ENCODE measurements around the gene CKLF.
"Not testable (repeated sequence)": the region's sequence is repeated elsewhere in the genome, so short reads cannot be mapped to it uniquely, and the experiment has no call there.

The CKLF gene

DNA sequence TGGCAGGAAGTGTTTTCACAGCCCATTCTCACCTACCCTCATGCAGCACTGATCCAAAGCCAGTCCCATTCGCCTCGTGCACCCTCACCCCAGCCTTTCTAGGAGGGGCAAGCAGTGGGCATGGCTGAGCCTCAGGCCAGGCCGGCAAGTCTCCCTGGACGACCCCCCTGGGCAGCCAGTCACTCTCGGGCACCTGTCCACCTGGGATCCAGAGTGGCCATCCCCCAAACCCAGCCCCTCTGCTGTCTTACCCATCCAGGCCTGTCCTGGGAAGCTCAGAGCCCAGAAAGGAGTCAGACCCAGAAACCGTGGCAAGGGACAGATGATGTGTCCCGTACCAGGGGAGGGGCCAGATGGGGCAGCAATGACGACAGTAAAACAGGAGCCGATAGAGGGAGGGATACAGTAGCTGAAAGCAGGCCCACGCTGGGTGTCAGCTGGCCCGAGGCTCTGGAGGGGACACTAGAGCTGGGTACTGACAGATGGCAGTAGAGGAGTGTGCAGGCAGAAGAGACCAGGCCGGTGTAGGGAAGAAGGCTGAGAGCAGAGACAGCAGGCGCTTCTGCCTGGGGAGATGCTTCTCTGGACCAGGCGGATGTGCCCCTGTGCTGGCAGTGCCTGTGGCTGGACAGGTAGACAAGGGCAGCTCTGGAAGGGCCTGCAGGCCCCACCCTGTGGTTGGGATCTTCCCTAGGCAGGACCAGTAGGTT, 57.9 kb downstream of the CKLF start:
- peaks cover 49% of the 10 kb centered on the region for H3K4me1 ChIP-seq (ENCODE audit: control insufficient read depth, insufficient read depth, low read depth, low read length)
- H2BK12ac ChIP-seq (ENCODE audit: low read length in 2 of 2): no peak overlapping the region
- no peak overlapping the region for H2BK120ac ChIP-seq (ENCODE audit: low read depth, low read length)
- H3K36me3 ChIP-seq (ENCODE audit: control insufficient read depth in 1 of 2, insufficient read depth in 2 of 2, low read depth in 1 of 2, low read length in 2 of 2): peaks cover 66 to 73% of the 10 kb centered on the region in 2 experiments
- no peak overlapping the region for H2AFZ ChIP-seq (ENCODE audit: low read depth, low read length)
- H2BK5ac ChIP-seq (ENCODE audit: low read depth, low read length, poor library complexity, severe bottlenecking): no peak overlapping the region
- H3K4ac ChIP-seq (ENCODE audit: low read depth in 1 of 2, low read length in 2 of 2): no peak overlapping the region
- H2BK15ac ChIP-seq (ENCODE audit: low read depth, poor library complexity, severe bottlenecking): no peak overlapping the region
- no peak overlapping the region for H3K4me3 ChIP-seq (ENCODE audit: insufficient read depth in 1 of 2, low read depth in 1 of 2, low read length in 2 of 2)
- no peak overlapping the region for H3K4me2 ChIP-seq (ENCODE audit: low read length, poor library complexity, severe bottlenecking)
- no peak overlapping the region for H3K14ac ChIP-seq (ENCODE audit: low read length in 2 of 2)
- H3K79me1 ChIP-seq (replicated peaks; ENCODE audit: low read length, poor library complexity, severe bottlenecking): peaks cover 12% of the 10 kb centered on the region
- H2AK5ac ChIP-seq (ENCODE audit: low read length, severe bottlenecking): peak overlapping the region; percentile 15
- no peak overlapping the region for H3K18ac ChIP-seq (ENCODE audit: low read depth in 1 of 2, low read length in 2 of 2)
- H4K91ac ChIP-seq (ENCODE audit: low read length): peak overlapping the region; percentile 6
- no peaks in the 10 kb centered on the region for H3K9me3 ChIP-seq (ENCODE audit: control insufficient read depth, low read length)
- no peak for DNase-seq
- H3K27ac ChIP-seq (ENCODE audit: low read length, poor library complexity, severe bottlenecking): peak overlapping the region; percentile 13
- H3K23ac ChIP-seq (ENCODE audit: low read length in 2 of 2): no peak overlapping the region
- no peaks in the 10 kb centered on the region for H3K27me3 ChIP-seq (ENCODE audit: control insufficient read depth in 1 of 2, insufficient read depth in 1 of 2, low read length in 2 of 2)
- H4K8ac ChIP-seq (ENCODE audit: low read length): no peak overlapping the region
- H3K9ac ChIP-seq (ENCODE audit: low read length): no peak overlapping the region
- WGBS: 94% methylated on average over 14 of the region's 14 CpGs

DNA sequence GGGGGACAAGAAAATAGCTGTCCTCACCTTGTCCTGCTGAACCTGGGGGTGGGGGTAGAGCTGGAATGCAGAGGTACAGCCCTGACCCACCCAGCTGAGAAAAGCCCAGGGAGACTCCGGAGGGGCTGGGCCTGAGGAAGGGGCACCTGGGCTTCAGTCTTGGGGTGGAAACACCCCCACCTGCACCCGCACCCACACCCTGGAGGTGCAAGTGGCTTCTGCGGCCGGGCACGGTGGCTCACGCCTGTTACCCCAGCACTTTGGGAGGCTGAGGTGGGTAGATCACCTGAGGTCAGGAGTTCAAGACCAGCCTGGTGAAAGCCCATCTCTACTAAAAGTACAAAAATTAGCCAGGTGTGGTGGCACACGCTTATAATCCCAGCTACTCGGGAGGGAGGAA, 59.5 kb downstream of the CKLF start:
- H4K91ac ChIP-seq (ENCODE audit: low read length); H2BK15ac ChIP-seq (ENCODE audit: low read depth, poor library complexity, severe bottlenecking); H2AK5ac ChIP-seq (ENCODE audit: low read length, severe bottlenecking); H3K27me3 ChIP-seq (ENCODE audit: control insufficient read depth in 1 of 2, insufficient read depth in 1 of 2, low read length in 2 of 2); H3K4me2 ChIP-seq (ENCODE audit: low read length, poor library complexity, severe bottlenecking); DNase-seq; H2BK120ac ChIP-seq (ENCODE audit: low read depth, low read length); H3K23ac ChIP-seq (ENCODE audit: low read length in 2 of 2); H3K9me3 ChIP-seq (ENCODE audit: control insufficient read depth, low read length); H3K4me3 ChIP-seq (ENCODE audit: insufficient read depth in 1 of 2, low read depth in 1 of 2, low read length in 2 of 2); H3K14ac ChIP-seq (ENCODE audit: low read length in 2 of 2); H3K18ac ChIP-seq (ENCODE audit: low read depth in 1 of 2, low read length in 2 of 2); H2BK5ac ChIP-seq (ENCODE audit: low read depth, low read length, poor library complexity, severe bottlenecking); H4K8ac ChIP-seq (ENCODE audit: low read length); H3K4ac ChIP-seq (ENCODE audit: low read depth in 1 of 2, low read length in 2 of 2); H2AFZ ChIP-seq (ENCODE audit: low read depth, low read length); H3K27ac ChIP-seq (ENCODE audit: low read length, poor library complexity, severe bottlenecking); H3K9ac ChIP-seq (ENCODE audit: low read length); H2BK12ac ChIP-seq (ENCODE audit: low read length in 2 of 2): not testable (repeated sequence)
- H3K4me1 ChIP-seq (ENCODE audit: control insufficient read depth, insufficient read depth, low read depth, low read length): peaks cover 45% of the 10 kb centered on the region
- WGBS: 100% methylated on average over 4 of the region's 8 CpGs
- H3K79me1 ChIP-seq (replicated peaks; ENCODE audit: low read length, poor library complexity, severe bottlenecking): peaks cover 12% of the 10 kb centered on the region
- peaks cover 66 to 67% of the 10 kb centered on the region in 2 experiments for H3K36me3 ChIP-seq (ENCODE audit: control insufficient read depth in 1 of 2, insufficient read depth in 2 of 2, low read depth in 1 of 2, low read length in 2 of 2)

DNA sequence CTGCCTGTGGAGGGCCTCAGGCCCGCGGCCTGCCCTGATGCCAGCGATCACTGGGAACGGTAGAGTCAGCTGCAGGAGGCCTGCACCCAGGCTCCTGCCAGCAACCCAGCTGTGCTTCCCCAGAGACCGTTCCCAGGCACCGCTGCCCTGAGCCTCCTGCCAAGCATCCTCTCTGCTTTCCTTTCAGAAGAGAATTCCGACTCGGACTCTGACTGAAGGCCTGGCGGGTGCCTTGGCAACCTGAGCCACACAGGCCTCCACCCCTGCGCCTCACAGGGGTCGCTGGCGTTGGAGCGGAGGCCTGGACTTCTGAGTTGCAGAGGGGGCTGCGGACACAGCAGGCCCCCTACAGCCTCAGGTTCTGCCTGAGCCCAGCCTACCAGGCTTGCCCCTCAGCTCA, 60.0 kb downstream of the CKLF start:
- H3K18ac ChIP-seq (ENCODE audit: low read depth in 1 of 2, low read length in 2 of 2): no peak overlapping the region
- no peak overlapping the region for H3K9ac ChIP-seq (ENCODE audit: low read length)
- 95% methylated on average over 14 of the region's 14 CpGs for WGBS
- no peak overlapping the region for H3K27ac ChIP-seq (ENCODE audit: low read length, poor library complexity, severe bottlenecking)
- H2BK120ac ChIP-seq (ENCODE audit: low read depth, low read length): no peak overlapping the region
- H2AK5ac ChIP-seq (ENCODE audit: low read length, severe bottlenecking): no peak overlapping the region
- no peak overlapping the region for H2AFZ ChIP-seq (ENCODE audit: low read depth, low read length)
- peaks cover 12% of the 10 kb centered on the region for H3K79me1 ChIP-seq (replicated peaks; ENCODE audit: low read length, poor library complexity, severe bottlenecking)
- peaks cover 63 to 64% of the 10 kb centered on the region in 2 experiments for H3K36me3 ChIP-seq (ENCODE audit: control insufficient read depth in 1 of 2, insufficient read depth in 2 of 2, low read depth in 1 of 2, low read length in 2 of 2)
- H3K4me3 ChIP-seq (ENCODE audit: insufficient read depth in 1 of 2, low read depth in 1 of 2, low read length in 2 of 2): no peak overlapping the region
- H3K9me3 ChIP-seq (ENCODE audit: control insufficient read depth, low read length): no peaks in the 10 kb centered on the region
- no peak overlapping the region for H3K14ac ChIP-seq (ENCODE audit: low read length in 2 of 2)
- no peak for DNase-seq
- no peaks in the 10 kb centered on the region for H3K27me3 ChIP-seq (ENCODE audit: control insufficient read depth in 1 of 2, insufficient read depth in 1 of 2, low read length in 2 of 2)
- H3K23ac ChIP-seq (ENCODE audit: low read length in 2 of 2): no peak overlapping the region
- no peak overlapping the region for H4K8ac ChIP-seq (ENCODE audit: low read length)
- no peak overlapping the region for H3K4me2 ChIP-seq (ENCODE audit: low read length, poor library complexity, severe bottlenecking)
- no peak overlapping the region for H4K91ac ChIP-seq (ENCODE audit: low read length)
- no peak overlapping the region for H2BK12ac ChIP-seq (ENCODE audit: low read length in 2 of 2)
- no peak overlapping the region for H2BK15ac ChIP-seq (ENCODE audit: low read depth, poor library complexity, severe bottlenecking)
- no peak overlapping the region for H3K4ac ChIP-seq (ENCODE audit: low read depth in 1 of 2, low read length in 2 of 2)
- peaks cover 42% of the 10 kb centered on the region for H3K4me1 ChIP-seq (ENCODE audit: control insufficient read depth, insufficient read depth, low read depth, low read length)
- no peak overlapping the region for H2BK5ac ChIP-seq (ENCODE audit: low read depth, low read length, poor library complexity, severe bottlenecking)

DNA sequence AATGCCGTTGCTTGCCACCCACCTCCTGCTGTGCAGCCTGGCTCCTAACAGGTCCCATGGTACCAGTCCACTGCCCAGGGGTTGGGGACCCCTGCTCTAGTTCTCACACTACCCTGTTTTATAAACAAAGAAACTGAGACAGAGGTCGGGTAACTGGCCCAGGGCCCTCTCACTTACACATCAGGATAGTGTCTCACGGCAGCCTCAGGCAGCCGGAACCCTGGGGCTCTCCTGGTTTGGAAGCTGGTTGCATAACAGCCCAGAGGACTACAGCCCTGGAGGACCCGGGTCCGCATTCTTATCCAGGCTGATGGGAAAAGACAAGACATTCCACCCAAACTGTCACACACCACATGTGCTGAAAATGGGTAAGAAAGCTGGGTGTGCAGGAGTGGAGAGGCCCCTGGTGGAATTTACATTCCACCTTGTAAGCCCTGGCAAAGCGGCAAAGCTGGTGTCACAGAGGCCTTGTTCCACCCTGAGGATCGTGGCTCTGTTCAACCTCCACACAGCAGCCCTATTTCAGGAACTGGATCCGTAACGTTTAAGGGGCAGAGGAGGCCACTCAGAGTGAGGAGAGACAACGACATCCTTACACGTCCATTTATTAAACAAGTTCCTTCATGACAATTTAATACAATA, 61.9 kb downstream of the CKLF start:
- no peak overlapping the region for H3K4me3 ChIP-seq (ENCODE audit: insufficient read depth in 1 of 2, low read depth in 1 of 2, low read length in 2 of 2)
- H3K23ac ChIP-seq (ENCODE audit: low read length in 2 of 2): no peak overlapping the region
- no peak overlapping the region for H3K9ac ChIP-seq (ENCODE audit: low read length)
- H3K4me2 ChIP-seq (ENCODE audit: low read length, poor library complexity, severe bottlenecking): no peak overlapping the region
- no peak overlapping the region for H3K4ac ChIP-seq (ENCODE audit: low read depth in 1 of 2, low read length in 2 of 2)
- H2AFZ ChIP-seq (ENCODE audit: low read depth, low read length): no peak overlapping the region
- no peak overlapping the region for H2AK5ac ChIP-seq (ENCODE audit: low read length, severe bottlenecking)
- WGBS: 92% methylated on average over 8 of the region's 12 CpGs
- no peak overlapping the region for H4K91ac ChIP-seq (ENCODE audit: low read length)
- no peak for DNase-seq
- peaks cover 51 to 55% of the 10 kb centered on the region in 2 experiments for H3K36me3 ChIP-seq (ENCODE audit: control insufficient read depth in 1 of 2, insufficient read depth in 2 of 2, low read depth in 1 of 2, low read length in 2 of 2)
- no peak overlapping the region for H3K14ac ChIP-seq (ENCODE audit: low read length in 2 of 2)
- peaks cover 12% of the 10 kb centered on the region for H3K79me1 ChIP-seq (replicated peaks; ENCODE audit: low read length, poor library complexity, severe bottlenecking)
- no peak overlapping the region for H2BK15ac ChIP-seq (ENCODE audit: low read depth, poor library complexity, severe bottlenecking)
- H3K27me3 ChIP-seq (ENCODE audit: control insufficient read depth in 1 of 2, insufficient read depth in 1 of 2, low read length in 2 of 2): no peaks in the 10 kb centered on the region
- H3K18ac ChIP-seq (ENCODE audit: low read depth in 1 of 2, low read length in 2 of 2): no peak overlapping the region
- no peak overlapping the region for H2BK5ac ChIP-seq (ENCODE audit: low read depth, low read length, poor library complexity, severe bottlenecking)
- peak overlapping the region; percentile 13 for H3K27ac ChIP-seq (ENCODE audit: low read length, poor library complexity, severe bottlenecking)
- H3K4me1 ChIP-seq (ENCODE audit: control insufficient read depth, insufficient read depth, low read depth, low read length): peaks cover 35% of the 10 kb centered on the region
- H4K8ac ChIP-seq (ENCODE audit: low read length): no peak overlapping the region
- no peak overlapping the region for H2BK12ac ChIP-seq (ENCODE audit: low read length in 2 of 2)
- H2BK120ac ChIP-seq (ENCODE audit: low read depth, low read length): no peak overlapping the region
- H3K9me3 ChIP-seq (ENCODE audit: control insufficient read depth, low read length): no peaks in the 10 kb centered on the region
